NCI-H1105 treated with DMSO at 0.1 percent for 48 hours (cell line): ENCODE measurements around the gene SERINC5.
"Not testable (repeated sequence)": the region's sequence is repeated elsewhere in the genome, so short reads cannot be mapped to it uniquely, and the experiment has no call there.

Experiments
- DNase-seq: peaks from one replicate; lab custom pipeline; 2025; lab: John Stamatoyannopoulos, UW

SERINC5 gene

GRCh38 chr5:80134876-80135275 lies 121.0 kb downstream of the SERINC5 start:
- no peak for DNase-seq

DNA sequence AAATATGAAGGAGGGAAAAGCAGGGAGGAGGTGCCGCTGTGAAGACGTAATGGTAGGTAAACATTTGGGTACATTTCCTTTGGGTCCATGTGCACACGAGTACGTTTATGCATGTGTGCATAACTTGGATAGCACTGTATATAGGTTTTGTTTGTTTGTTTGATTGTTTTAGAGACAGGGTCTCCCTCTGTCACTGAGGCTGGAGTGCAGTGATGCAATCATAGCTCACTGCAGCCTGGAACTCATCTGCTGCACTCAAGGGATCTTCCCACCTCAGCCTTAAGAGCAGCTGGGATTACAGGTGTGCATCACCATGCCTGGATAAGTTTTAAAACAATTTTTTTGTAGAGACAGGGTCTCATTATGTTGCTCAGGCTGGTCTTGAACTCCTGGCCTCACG lies 126.7 kb downstream of the SERINC5 start:
- DNase-seq = no peak

- no peak for DNase-seq
These were observed 127.7 kb downstream of the SERINC5 start for GRCh38 chr5:80128141-80128540.

DNA sequence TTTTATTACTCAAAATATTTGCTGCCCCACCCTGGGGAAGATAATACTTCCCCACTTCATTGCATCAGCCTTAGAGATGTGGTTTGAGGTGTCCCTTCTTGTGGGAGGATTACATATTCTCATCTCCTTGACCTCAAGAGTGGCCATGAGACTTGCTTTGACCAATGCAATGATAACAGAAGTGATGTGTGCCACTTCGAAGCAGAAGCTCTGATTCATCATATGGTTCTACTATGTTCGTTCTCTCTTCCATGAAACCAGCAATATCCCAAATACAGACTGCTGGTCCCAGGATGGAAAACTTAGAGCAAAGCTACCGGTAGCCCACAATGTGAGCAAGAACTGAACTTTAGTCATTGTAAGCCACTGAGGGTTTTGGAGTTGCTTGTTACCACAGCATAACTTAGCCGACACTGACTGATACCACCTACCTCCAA lies 128.7 kb downstream of the SERINC5 start:
- DNase-seq = no peak

DNA sequence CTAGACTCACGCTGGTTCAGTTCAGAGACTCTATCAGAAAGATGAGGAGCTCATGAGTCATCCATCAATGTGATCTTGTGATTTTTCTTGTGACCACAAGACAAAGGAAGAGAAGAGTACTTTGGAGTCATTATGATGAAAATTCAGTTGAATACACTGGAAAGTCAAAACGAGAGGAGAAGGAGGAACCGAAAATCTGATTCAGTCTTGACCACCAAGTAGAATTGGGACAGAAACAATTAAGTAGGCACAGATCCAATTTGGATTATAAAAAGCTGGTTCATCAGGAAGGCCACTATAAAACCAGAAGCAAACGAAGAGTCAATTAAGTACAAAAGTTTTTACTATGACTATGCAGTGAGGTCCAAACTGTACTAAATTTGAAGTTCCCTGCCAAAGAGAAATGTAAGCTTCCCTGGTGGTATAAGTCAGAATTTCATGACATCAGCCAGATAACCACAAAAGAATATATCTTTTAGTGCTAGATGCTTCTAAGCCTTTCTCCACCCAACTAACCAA lies 129.8 kb downstream of the SERINC5 start:
- DNase-seq = no peak

DNA sequence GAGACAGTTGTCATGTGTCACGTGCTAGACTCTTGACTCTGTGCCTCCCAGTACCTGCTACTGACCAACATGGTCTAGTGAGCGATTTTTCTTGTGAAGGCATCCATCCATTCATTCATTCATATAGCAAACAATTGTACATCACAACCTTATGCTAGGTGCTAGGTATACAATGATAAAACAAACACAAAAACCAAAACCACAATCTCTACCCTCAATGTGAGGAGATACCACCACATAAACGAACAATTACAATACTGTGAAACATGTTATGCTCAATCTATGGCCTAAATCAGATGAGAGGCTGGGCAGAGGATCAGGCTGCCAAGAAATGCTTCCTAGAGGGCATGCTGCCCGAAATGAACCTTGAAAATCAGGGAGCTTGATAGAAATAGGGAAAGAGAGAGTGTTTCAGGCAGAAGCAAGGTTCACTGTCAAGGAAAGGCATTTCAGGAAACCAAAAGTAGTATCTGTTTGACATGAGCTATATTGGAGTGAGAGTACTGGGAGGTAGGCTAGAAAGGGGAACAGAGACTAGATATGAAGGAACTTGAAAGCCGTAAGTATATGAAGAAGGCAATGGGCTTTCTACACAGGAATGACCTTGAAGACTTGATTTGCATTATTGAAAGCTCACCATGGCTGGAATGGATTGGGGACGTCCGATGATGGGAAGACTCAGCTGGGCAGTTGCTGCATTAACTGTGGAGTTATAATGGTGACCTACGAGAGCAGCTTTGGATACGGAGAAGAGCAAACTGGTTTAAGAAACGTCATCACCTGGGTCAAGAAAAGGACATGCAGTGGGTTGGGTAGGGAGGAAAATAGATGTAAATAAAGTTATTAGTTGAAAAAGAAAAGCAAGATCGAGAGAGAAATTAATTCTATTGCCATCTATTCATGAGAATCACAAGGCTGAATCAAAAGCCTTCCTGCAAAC lies 130.6 kb downstream of the SERINC5 start:
- no peak for DNase-seq

- DNase-seq = no peak
These were observed 131.5 kb downstream of the SERINC5 start for GRCh38 chr5:80124121-80124918.

DNA sequence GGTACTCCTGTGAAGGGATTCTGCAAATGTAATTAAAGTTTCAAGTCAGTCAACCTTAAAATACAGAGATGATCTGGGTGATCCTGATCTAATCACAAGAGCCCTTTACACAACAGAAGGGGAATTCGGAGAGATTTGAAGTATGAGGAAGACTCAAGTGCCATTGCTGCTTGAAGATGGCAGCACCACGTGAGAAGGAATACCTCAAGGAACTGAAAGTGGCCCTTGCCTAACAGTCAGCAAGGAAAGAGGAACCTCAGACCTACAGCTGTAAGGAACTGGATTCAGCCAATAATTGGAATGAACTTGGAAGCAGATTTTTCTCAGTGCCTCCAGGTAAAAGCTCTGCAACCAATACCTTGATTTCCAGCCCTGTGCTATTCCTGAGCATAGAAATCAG lies 133.3 kb downstream of the SERINC5 start:
- no peak for DNase-seq

DNA sequence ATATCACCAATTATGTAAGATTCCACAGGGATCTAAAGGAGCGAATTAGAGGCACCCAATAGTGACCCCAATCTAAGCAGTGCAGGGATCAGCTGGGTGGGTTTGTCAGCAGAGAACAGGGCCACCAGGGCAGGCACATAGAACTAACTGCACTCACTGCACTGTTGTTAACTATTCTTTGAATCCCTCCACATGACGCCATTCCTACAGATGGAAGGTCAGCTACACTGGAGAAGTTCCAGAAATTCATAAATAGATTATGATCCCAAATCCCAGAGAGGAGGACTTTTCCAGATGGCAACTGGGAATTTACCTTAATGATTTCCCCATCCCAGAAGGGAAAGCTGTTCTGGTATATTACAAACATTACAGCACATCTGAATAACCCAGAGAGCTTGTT lies 136.5 kb downstream of the SERINC5 start:
- DNase-seq = no peak

DNA sequence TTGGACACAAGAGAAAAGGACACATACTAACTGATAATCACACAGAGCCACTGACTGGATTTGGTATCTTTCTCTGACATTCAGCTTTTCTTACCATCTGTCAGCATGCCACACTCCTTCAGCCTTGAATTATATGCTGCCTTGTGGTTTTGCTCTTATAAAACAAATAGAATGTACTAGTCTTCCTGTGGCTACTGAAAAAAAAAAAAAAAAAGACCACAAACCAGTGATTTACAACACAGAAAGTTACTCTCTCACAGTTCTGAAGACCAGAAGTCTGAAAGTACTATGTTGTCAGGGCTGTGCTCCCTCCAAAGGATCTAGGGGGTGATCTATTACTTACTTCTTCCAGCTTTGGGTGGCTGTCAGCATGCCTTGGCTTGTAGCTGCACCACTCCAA lies 138.4 kb downstream of the SERINC5 start:
- no peak for DNase-seq

- no peak for DNase-seq
These were observed 139.4 kb downstream of the SERINC5 start for GRCh38 chr5:80116465-80116864.

- no peak for DNase-seq
These were observed 139.8 kb downstream of the SERINC5 start for GRCh38 chr5:80116000-80116399.

- no peak for DNase-seq
These were observed 141.0 kb downstream of the SERINC5 start for GRCh38 chr5:80114860-80115259.

DNA sequence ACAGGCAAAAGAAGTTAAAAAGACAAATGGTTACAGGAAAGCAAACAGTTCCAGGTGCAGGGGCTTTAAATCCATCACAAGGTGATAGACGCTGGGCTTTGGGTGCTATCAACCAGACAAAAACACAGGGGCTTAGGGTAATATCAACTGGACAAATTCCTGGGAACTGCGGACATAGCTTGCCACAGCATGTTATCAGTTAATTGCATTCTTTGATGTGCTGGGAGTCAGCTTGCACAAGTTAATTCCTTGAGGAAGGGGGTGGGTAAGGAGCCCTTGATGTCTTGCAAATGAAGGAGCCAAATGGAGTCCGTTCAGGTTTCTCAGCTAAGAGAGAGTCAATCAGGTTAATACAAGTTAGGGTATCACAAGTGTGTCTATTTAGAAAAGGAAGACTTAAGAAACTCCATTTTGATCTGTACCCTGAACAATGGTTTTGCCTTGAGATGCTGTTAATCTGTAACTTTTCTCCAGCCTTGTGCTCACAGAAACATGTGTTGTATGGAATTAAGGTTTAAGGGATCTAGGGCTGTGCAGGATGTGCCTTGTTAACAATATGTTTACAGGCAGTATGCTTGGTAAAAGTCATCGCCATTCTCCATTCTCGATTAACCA lies 144.4 kb downstream of the SERINC5 start:
- DNase-seq = not testable (repeated sequence)

DNA sequence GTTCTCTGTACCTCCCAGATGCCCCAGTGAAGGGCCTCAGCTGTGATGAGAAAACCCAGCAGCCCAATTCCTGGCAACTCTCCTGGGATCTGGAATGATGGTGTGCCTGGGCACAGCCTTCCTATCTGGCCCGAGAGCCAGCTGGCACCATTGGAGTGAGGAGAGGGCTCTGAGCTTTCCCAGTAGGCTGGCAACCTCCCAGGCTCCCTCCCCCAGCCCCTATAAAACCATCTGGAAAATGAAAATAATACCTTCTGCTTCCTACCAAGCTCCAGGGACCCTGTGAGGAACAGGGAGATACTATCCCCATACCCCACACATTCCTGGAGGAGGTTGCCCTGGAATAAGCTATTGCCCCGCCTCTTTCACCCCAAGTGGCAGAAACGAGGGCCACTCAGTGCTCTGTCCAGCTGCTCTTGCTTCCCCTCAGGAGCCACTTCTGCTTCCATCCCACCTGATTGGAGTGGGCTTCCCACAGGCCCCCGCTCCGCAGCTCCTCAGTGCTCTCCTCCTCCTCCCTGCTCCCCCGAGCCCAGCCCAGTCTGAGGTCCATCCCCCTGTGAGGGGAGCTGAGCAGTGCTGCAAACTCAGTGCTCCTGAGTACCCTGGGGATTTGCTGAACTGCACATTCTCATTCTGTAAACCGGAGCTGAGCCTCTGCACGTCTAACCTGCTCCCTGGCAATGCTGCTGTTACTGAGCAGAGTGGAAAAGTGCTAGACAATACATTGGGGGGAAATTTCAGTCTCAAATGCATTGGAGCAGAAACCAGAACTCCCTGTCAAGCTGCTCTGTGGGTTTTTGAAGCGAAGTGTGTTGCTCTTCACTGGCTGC lies 146.0 kb downstream of the SERINC5 start:
- no peak for DNase-seq

- DNase-seq = no peak
These were observed 148.9 kb downstream of the SERINC5 start for GRCh38 chr5:80106916-80107315.

GRCh38 chr5:80105698-80106439 lies 150.0 kb downstream of the SERINC5 start:
- no peak for DNase-seq

DNA sequence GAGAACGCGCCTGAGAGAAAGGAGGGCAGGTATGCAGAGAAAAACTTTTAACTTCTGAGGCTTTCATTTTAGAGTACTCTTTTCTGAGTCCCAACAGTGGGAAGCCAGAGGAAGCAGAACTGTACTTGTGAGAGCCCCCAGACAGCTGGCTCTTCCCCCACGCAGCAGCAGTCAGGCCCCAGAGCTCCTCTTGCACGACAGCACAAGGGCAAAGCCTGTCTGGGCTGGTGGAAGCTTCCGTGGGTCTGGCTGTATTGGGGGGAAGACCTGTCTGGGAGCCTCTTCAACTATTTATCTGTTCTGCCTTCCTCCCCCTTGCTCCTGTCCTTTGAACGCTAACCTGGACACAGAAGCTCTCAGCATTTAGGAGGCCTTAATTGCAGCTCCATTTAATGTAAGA lies 152.5 kb downstream of the SERINC5 start:
- DNase-seq = no peak

GRCh38 chr5:80101993-80102392 lies 153.9 kb downstream of the SERINC5 start:
- no peak for DNase-seq

- DNase-seq = no peak
These were observed 158.4 kb downstream of the SERINC5 start for GRCh38 chr5:80097451-80097850.
